ENCODE data around the gene CGREF1.
A peak's percentile ranks its signal among the peaks of the same experiment; 100 is the strongest.

CGREF1 gene

GRCh38 chr2:27086090-27086723, 32.7 kb downstream of the CGREF1 start:
- DNase-seq (ENCODE audit: low read depth in 2 of 2): peak; percentile 88 to 95
- peak overlapping the region; percentile 38 to 54 for H3K4me3 ChIP-seq (replicated peaks in 1 of 2; ENCODE audit: low read depth in 2 of 2, low read length in 2 of 2)
- TF ChIP-seq, protein P1, sequence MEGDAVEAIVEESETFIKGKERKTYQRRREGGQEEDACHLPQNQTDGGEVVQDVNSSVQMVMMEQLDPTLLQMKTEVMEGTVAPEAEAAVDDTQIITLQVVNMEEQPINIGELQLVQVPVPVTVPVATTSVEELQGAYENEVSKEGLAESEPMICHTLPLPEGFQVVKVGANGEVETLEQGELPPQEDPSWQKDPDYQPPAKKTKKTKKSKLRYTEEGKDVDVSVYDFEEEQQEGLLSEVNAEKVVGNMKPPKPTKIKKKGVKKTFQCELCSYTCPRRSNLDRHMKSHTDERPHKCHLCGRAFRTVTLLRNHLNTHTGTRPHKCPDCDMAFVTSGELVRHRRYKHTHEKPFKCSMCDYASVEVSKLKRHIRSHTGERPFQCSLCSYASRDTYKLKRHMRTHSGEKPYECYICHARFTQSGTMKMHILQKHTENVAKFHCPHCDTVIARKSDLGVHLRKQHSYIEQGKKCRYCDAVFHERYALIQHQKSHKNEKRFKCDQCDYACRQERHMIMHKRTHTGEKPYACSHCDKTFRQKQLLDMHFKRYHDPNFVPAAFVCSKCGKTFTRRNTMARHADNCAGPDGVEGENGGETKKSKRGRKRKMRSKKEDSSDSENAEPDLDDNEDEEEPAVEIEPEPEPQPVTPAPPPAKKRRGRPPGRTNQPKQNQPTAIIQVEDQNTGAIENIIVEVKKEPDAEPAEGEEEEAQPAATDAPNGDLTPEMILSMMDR (IDR thresholded peaks at IDR 0.05; ENCODE audit: low read depth, low read length): peak; percentile 38

DNA sequence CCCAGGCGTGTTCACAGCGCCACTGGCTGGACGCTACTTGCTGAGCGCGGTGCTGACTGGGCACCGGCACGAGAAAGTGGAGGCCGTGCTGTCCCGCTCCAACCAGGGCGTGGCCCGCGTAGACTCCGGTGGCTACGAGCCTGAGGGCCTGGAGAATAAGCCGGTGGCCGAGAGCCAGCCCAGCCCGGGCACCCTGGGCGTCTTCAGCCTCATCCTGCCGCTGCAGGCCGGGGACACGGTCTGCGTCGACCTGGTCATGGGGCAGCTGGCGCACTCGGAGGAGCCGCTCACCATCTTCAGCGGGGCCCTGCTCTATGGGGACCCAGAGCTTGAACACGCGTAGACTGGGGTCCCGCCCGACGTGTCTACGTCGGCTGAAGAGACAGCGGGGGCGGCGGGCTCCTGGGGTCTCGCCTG, 33.2 kb downstream of the CGREF1 start:
- TF ChIP-seq, protein P1 (IDR thresholded peaks at IDR 0.05; ENCODE audit: low read depth, low read length): peak; percentile 47
- H3K4me3 ChIP-seq (replicated peaks in 1 of 2; ENCODE audit: low read depth in 2 of 2, low read length in 2 of 2): peak overlapping the region; percentile 37 to 54
- peak; percentile 70 to 75 for DNase-seq (ENCODE audit: low read depth in 2 of 2)

DNA sequence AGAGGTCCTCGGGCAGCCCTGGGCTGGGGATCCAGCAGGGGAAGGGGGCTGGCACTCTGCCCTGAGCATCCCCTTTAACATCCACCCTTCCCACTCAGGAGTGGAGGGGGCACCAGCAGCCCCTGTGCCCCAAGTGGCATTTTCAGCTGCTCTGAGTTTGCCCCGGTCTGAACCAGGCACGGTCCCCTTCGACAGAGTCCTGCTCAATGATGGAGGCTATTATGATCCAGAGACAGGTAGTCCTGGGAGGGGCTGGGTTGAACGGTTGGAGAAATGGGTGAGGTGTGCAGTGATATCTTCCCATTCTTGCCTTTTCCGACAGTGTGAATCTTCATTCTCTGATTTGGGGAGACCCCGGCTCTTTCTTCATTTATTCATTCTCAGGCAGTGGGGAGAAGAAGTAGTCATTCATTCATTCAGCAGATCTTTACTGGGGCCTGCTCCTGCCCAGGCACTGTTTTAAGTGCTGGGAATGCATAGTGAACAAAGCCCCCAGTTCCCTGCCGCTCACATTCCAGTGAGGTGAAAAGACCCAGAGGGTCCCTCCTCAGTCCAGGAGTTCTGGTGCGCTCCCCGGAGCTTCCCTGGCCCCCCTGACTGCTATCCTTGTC, 33.8 kb downstream of the CGREF1 start:
- DNase-seq (ENCODE audit: low read depth in 2 of 2): no peak
- H3K4me3 ChIP-seq (replicated peaks in 1 of 2; ENCODE audit: low read depth in 2 of 2, low read length in 2 of 2): peak overlapping the region; percentile 37 to 54
- TF ChIP-seq, protein P1 (IDR thresholded peaks at IDR 0.05; ENCODE audit: low read depth, low read length): no peak

GRCh38 chr2:27084297-27085061, 34.4 kb downstream of the CGREF1 start:
- H3K4me3 ChIP-seq (replicated peaks in 1 of 2; ENCODE audit: low read depth in 2 of 2, low read length in 2 of 2): no peak overlapping the region
- no peak for DNase-seq (ENCODE audit: low read depth in 2 of 2)
- TF ChIP-seq, protein P1 (IDR thresholded peaks at IDR 0.05; ENCODE audit: low read depth, low read length): no peak

DNA sequence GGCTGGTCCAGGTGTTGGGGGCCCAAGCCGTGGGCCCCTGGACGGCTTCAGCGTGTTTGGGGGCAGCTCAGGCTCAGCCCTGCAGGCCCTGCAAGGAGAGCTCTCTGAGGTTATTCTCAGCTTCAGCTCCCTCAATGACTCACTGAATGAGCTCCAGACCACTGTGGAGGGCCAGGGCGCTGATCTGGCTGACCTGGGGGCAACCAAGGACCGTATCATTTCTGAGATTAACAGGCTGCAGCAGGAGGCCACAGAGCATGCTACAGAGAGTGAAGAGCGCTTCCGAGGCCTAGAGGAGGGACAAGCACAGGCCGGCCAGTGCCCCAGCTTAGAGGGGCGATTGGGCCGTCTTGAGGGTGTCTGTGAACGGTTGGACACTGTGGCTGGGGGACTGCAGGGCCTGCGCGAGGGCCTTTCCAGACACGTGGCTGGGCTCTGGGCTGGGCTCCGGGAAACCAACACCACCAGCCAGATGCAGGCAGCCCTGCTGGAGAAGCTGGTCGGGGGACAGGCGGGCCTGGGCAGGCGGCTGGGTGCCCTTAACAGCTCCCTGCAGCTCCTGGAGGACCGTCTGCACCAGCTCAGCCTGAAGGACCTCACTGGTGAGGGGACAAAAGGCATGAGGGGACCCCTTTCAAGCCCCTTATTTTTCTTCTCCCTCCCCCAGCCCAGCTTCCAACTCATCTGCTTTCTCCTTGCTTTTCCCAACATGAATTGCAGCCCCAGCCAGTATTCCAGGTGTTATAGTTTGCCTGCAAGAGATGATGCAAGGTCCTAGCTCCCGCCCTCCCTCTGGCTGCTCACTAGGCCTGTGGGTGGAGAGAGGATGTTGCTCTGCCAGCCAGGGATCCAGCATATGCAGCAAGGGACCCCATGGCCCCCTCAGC, 35.3 kb downstream of the CGREF1 start:
- DNase-seq (ENCODE audit: low read depth in 2 of 2): no peak
- H3K4me3 ChIP-seq (replicated peaks in 1 of 2; ENCODE audit: low read depth in 2 of 2, low read length in 2 of 2): no peak overlapping the region
- TF ChIP-seq, protein P1 (IDR thresholded peaks at IDR 0.05; ENCODE audit: low read depth, low read length): no peak

- TF ChIP-seq, protein P1 (IDR thresholded peaks at IDR 0.05; ENCODE audit: low read depth, low read length): no peak
- no peak overlapping the region for H3K4me3 ChIP-seq (replicated peaks in 1 of 2; ENCODE audit: low read depth in 2 of 2, low read length in 2 of 2)
- DNase-seq (ENCODE audit: low read depth in 2 of 2): no peak
These were observed 36.0 kb downstream of the CGREF1 start for GRCh38 chr2:27082773-27083409.
